Endothelial cell of umbilical vein (primary cell): ENCODE results near the gene GPR148. TPM values are rescaled to one million over a fixed set of nuclear protein-coding genes. Genes with fewer than 3 reads are reported as not detected.

Experiments
- BruUV-seq: library from RNA; stranded (reverse); fragments of 400-500 nt; replicated peaks from 2 replicates; lab custom pipeline; 2021; lab: Mats Ljungman, UMichigan
- CTCF ChIA-PET: fragments of 300-600, 350-600 bp; sonication (Branson Sonifier 250); formaldehyde crosslinking; loops from one replicate; lab custom pipeline; 2021; ENCODE audit warnings: antibody characterized with exemption, inconsistent platforms; lab: Charles Lee
- POLR2A ChIA-PET: fragments of 300-600, 350-600 bp; sonication (Branson Sonifier 250); formaldehyde crosslinking; loops from one replicate; lab custom pipeline; 2021; ENCODE audit warnings: antibody characterized with exemption, inconsistent platforms; lab: Charles Lee
- DNase-seq: peaks from one replicate; pipeline ENCODE4 v3.0.0-alpha.2; 2011; ENCODE audit warnings: low read depth, low spot score
- FAIRE-seq: peaks from 2 replicates; lab custom pipeline; 2011; peaks lifted over from hg19 to GRCh38; lab: Jason Lieb, UNC
- H2AFZ ChIP-seq: 2 replicates; pipeline ENCODE4 v1.6.0; 2012; ENCODE audit warnings: low read depth, low read length, control low read depth, inconsistent platforms
- H3K27ac ChIP-seq: 2 replicates; pipeline ENCODE4 v1.5.1; 2011; ENCODE audit warnings: low read depth, mild to moderate bottlenecking, control low read depth, low read length, moderate library complexity; ENCODE audit not compliant: insufficient read depth
- H3K27me3 ChIP-seq, 2 experiments: 2 replicates each; pipeline versions ENCODE4 v1.6.0 to v1.6.1; 2011; ENCODE audit warnings: low read length in 2 of 2, mixed read lengths in 1 of 2; ENCODE audit not compliant: control insufficient read depth in 2 of 2, insufficient read depth in 2 of 2
- H3K36me3 ChIP-seq, 2 experiments: 2 replicates in 1 of 2; 3 replicates in 1 of 2; pipeline ENCODE4 v1.5.1; 2011; ENCODE audit warnings: low read length in 2 of 2, mild to moderate bottlenecking in 1 of 2, moderate library complexity in 1 of 2; ENCODE audit not compliant: control insufficient read depth in 2 of 2, insufficient read depth in 2 of 2; ENCODE audit errors: extremely low read depth in 1 of 2
- H3K4me1 ChIP-seq: 3 replicates; pipeline ENCODE4 v1.5.1; 2011; ENCODE audit warnings: mild to moderate bottlenecking, low read length; ENCODE audit not compliant: control insufficient read depth, insufficient read depth; ENCODE audit errors: extremely low read depth
- H3K4me2 ChIP-seq: 2 replicates; pipeline ENCODE4 v1.6.1; 2011; ENCODE audit warnings: low read length, control low read depth, mixed read lengths; ENCODE audit not compliant: insufficient read depth
- H3K4me3 ChIP-seq, 3 experiments: fragments of 200-600 bp in 1 of 3; sonication (generic), shearing (Covaris generic) in 1 of 3; replicated peaks in 1 of 3; 2 replicates each; pipeline ENCODE4 v1.5.1; 2011 to 2016; ENCODE audit warnings: control low read depth in 3 of 3, low read length in 3 of 3, mild to moderate bottlenecking in 2 of 3, inconsistent platforms in 1 of 3, low read depth in 1 of 3, moderate library complexity in 1 of 3; ENCODE audit not compliant: insufficient read depth in 1 of 3
- H3K79me2 ChIP-seq: 2 replicates; pipeline ENCODE4 v1.6.0; 2012; ENCODE audit warnings: low read length, inconsistent platforms; ENCODE audit not compliant: control insufficient read depth, insufficient read depth
- H3K9ac ChIP-seq: replicated peaks from 2 replicates; pipeline ENCODE3; 2011; ENCODE audit warnings: low read length, control low read depth; ENCODE audit not compliant: insufficient read depth; ENCODE audit errors: extremely low read depth
- H3K9me1 ChIP-seq: replicated peaks from 3 replicates; pipeline ENCODE4 v1.6.0; 2011; ENCODE audit warnings: mild to moderate bottlenecking, low read length; ENCODE audit not compliant: control insufficient read depth, insufficient read depth; ENCODE audit errors: extremely low read depth
- H3K9me3 ChIP-seq: replicated peaks from 2 replicates; pipeline ENCODE4 v1.5.1; 2012; ENCODE audit warnings: low read length, inconsistent platforms; ENCODE audit not compliant: control insufficient read depth, insufficient read depth
- H4K20me1 ChIP-seq: replicated peaks from 2 replicates; pipeline ENCODE3; 2011; ENCODE audit warnings: mild to moderate bottlenecking, low read length; ENCODE audit not compliant: control insufficient read depth, insufficient read depth; ENCODE audit errors: extremely low read depth
- EZH2 ChIP-seq: IDR thresholded peaks from 2 replicates; pipeline ENCODE4 v1.6.1; 2012; ENCODE audit warnings: borderline replicate concordance, low read depth, mild to moderate bottlenecking, moderate library complexity, low read length, inconsistent platforms; ENCODE audit not compliant: severe bottlenecking
- FOS ChIP-seq: IDR thresholded peaks from 2 replicates; pipeline ENCODE4 v1.6.1; 2011; ENCODE audit warnings: mild to moderate bottlenecking, low read length, moderate library complexity, borderline replicate concordance; ENCODE audit not compliant: insufficient read depth
- GATA2 ChIP-seq: IDR thresholded peaks from 2 replicates; pipeline ENCODE4 v1.7.0; 2011; ENCODE audit warnings: low read depth, mild to moderate bottlenecking, moderate library complexity, mixed read lengths, low read length; ENCODE audit not compliant: insufficient read length, insufficient read depth
- JUN ChIP-seq: IDR thresholded peaks from 2 replicates; pipeline ENCODE4 v1.6.1; 2011; ENCODE audit warnings: borderline replicate concordance, low read depth; ENCODE audit not compliant: insufficient read length, insufficient read depth
- MYC ChIP-seq: IDR thresholded peaks from one replicate; pipeline ENCODE4 v1.6.1; 2011; ENCODE audit warnings: mild to moderate bottlenecking, low read depth, low read length
- POLR2A ChIP-seq: IDR thresholded peaks from 2 replicates; pipeline ENCODE4 v1.6.1; 2012; ENCODE audit warnings: low read depth, mild to moderate bottlenecking, control low read depth, low read length
- POLR2AphosphoS5 ChIP-seq: IDR thresholded peaks from 2 replicates; pipeline ENCODE4 v1.6.1; 2012; ENCODE audit warnings: low read depth, mild to moderate bottlenecking, control low read depth, low read length, moderate library complexity; ENCODE audit not compliant: insufficient read depth
- dilution Hi-C: fragments of 300-500 bp; cut with MboI; formaldehyde crosslinking; loops from one replicate; pipeline ENCODE4 v1.15.0; 2019; ENCODE audit warnings: low sequenced_read_pairs; ENCODE audit not compliant: extremely low pct_ligation_motif_present
- intact Hi-C: fragments of 100-400 bp; cut with micrococcal nuclease; formaldehyde crosslinking; loops from one replicate; pipeline ENCODE4 v1.10.0; 2022
- polyA plus RNA-seq, 4 experiments: library from polyadenylated mRNA; depleted of rRNA in 3 of 4; stranded (reverse) in 3 of 4; unstranded in 1 of 4; fragments of >200 nt; gene quantifications; 2 replicates each; pipeline versions ENCODE4 v1.2.1 to v1.2.3, GENCODE V29; 2011 to 2012; ENCODE audit warnings: missing spikeins in 1 of 4
- total RNA-seq: library from RNA; stranded (reverse); gene quantifications from 2 replicates; pipeline ENCODE4 v1.2.3, GENCODE V29; 2021
- TF ChIP-seq, protein P1 (sequence below), 2 donors: IDR thresholded peaks; 1 replicate in 1 of 2; 2 replicates in 1 of 2; pipeline ENCODE4 v1.5.1; 2011; ENCODE audit warnings: low read length in 2 of 2, mild to moderate bottlenecking in 2 of 2, moderate library complexity in 2 of 2, control low read depth in 1 of 2, inconsistent platforms in 1 of 2, low read depth in 1 of 2; ENCODE audit not compliant: insufficient read depth in 1 of 2; ENCODE audit errors: extremely low read depth in 1 of 2
- TF ChIP-seq, protein P2 (sequence below): IDR thresholded peaks from 2 replicates; pipeline ENCODE4 v1.6.1; 2011; ENCODE audit not compliant: insufficient read depth, insufficient read length

The GPR148 gene
- total and polyA plus RNA-seq, 2 donors (not counting 3 experiments of a cell fraction or from before 2014, with no cell fraction given) = not detected

DNA sequence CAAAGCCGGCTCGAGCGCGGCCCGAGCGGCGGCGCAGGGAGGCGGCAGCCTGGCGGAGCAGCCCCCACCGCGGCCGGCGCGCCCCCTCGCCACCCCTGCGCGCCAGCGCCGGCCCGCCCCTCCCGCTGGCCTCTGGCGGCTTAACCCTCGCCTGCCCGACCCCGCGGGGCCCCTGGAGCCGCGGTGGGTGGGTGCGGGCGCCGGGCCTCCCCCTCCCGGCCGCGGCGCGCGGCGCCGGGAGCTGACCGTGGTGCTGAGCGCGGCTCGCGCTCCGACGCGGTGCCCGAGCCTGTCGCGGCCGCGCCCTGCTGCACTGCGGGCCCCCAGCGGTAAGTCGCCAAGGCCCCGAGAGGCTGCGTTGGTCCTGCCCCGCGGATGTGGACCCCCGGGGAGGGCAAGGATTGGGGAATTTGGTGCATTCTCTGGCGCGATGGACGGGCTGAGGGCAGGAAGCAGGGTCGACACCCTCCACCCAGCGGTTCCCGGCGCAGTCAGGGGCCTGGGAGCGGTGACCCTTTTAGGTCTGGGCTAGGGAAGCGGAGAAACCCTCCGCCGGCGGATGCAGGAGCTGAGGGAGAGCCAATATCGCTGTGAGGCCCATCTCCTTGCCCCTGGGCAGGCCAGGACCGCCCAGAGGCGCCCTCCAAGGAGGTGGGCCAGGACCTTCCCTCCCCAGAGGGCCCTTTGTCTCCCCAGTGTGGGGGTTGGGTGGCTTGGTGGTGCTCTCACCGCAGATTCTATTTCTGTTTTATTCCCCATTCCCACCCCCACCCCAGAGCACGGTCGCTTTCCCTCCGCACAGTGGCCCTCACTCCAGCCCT is 27.4 kb downstream of the GPR148 start:
- Histone ChIP-seq H3K79me2 (no peaks in the 10 kb centered on the region), H3K4me3 (no peak overlapping the region), H3K27ac (no peak overlapping the region), H3K9me3 (no peaks in the 10 kb centered on the region), H3K9me1 (no peaks in the 10 kb centered on the region), H4K20me1 (no peaks in the 10 kb centered on the region), H3K4me1 (no peaks in the 10 kb centered on the region), H3K4me2 (no peak overlapping the region), H2AFZ (no peak overlapping the region), H3K36me3 (no peaks in the 10 kb centered on the region), H3K9ac (no peak overlapping the region), H3K27me3 (peaks cover 4% of the 10 kb centered on the region in 2 experiments)
- TF ChIP-seq POLR2AphosphoS5 (no peak), JUN (no peak), FOS (no peak), EZH2 (no peak), POLR2A (no peak), GATA2 (no peak), MYC (no peak)
- TF ChIP-seq, protein P1, sequence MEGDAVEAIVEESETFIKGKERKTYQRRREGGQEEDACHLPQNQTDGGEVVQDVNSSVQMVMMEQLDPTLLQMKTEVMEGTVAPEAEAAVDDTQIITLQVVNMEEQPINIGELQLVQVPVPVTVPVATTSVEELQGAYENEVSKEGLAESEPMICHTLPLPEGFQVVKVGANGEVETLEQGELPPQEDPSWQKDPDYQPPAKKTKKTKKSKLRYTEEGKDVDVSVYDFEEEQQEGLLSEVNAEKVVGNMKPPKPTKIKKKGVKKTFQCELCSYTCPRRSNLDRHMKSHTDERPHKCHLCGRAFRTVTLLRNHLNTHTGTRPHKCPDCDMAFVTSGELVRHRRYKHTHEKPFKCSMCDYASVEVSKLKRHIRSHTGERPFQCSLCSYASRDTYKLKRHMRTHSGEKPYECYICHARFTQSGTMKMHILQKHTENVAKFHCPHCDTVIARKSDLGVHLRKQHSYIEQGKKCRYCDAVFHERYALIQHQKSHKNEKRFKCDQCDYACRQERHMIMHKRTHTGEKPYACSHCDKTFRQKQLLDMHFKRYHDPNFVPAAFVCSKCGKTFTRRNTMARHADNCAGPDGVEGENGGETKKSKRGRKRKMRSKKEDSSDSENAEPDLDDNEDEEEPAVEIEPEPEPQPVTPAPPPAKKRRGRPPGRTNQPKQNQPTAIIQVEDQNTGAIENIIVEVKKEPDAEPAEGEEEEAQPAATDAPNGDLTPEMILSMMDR (IDR thresholded peaks at IDR 0.05; ENCODE audit: extremely low read depth in 1 of 2, insufficient read depth in 1 of 2, low read depth in 1 of 2, low read length in 2 of 2) = no peak
- TF ChIP-seq, protein P2, sequence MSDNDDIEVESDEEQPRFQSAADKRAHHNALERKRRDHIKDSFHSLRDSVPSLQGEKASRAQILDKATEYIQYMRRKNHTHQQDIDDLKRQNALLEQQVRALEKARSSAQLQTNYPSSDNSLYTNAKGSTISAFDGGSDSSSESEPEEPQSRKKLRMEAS = no peak
- intact Hi-C loops = no loop called here
- DNase-seq = no peak
- no peak for FAIRE-seq
- ChIA-PET CTCF (interaction anchor here (1.2 kb wide), 1 partner anchor 41 kb away, joined by 4 read pairs; no protein-coding TSS in a partner anchor), POLR2A (no interaction called here)
- no TSS peak for BruUV-seq
- dilution Hi-C loops = no loop called here
